T-helper 17 cell (primary cell): Measurements from ENCODE around the gene SERPINA5. TPM values are rescaled to one million over a fixed set of nuclear protein-coding genes. Genes with fewer than 3 reads are reported as not detected.

Experiments used
- ATAC-seq: fragments of 150-1000 bp; cut with Tn5 transposase; 2 replicates; pipeline ENCODE4 v1.10.0; 2021; ENCODE audit warnings: mild to moderate bottlenecking, moderate library complexity
- DNase-seq, 3 donors: peaks; one replicate each; pipeline versions ENCODE4 v3.0.0 to v3.0.0-alpha.2; 2020 to 2021
- H3K9me3 ChIP-seq: one replicate; pipeline ENCODE4 v1.7.0; 2013; ENCODE audit warnings: low read length, mild to moderate bottlenecking; ENCODE audit not compliant: control insufficient read depth, poor library complexity, severe bottlenecking
- H3K27ac Mint-ChIP-seq: one replicate; pipeline ENCODE4 v1.8.0; 2022; ENCODE audit warnings: mild to moderate bottlenecking, moderate library complexity, mixed read lengths
- H3K27me3 Mint-ChIP-seq: one replicate; pipeline ENCODE4 v1.8.0; 2022; ENCODE audit warnings: mixed read lengths
- H3K36me3 Mint-ChIP-seq: one replicate; pipeline ENCODE4 v1.8.0; 2022; ENCODE audit warnings: low read depth, mixed read lengths
- H3K4me1 Mint-ChIP-seq: one replicate; pipeline ENCODE4 v1.8.0; 2022; ENCODE audit warnings: mild to moderate bottlenecking, mixed read lengths
- H3K4me3 Mint-ChIP-seq: one replicate; pipeline ENCODE4 v1.8.0; 2022; ENCODE audit warnings: mild to moderate bottlenecking, moderate library complexity, mixed read lengths
- total RNA-seq, 4 donors: library from RNA in 2 of 4; stranded (reverse) in 2 of 4; gene quantifications; one replicate each; pipeline ENCODE4 v1.2.3 and lab custom pipeline; 2022 to 2026

SERPINA5 gene
- total RNA-seq, 2 donors from 2014 or later = not detected

DNA sequence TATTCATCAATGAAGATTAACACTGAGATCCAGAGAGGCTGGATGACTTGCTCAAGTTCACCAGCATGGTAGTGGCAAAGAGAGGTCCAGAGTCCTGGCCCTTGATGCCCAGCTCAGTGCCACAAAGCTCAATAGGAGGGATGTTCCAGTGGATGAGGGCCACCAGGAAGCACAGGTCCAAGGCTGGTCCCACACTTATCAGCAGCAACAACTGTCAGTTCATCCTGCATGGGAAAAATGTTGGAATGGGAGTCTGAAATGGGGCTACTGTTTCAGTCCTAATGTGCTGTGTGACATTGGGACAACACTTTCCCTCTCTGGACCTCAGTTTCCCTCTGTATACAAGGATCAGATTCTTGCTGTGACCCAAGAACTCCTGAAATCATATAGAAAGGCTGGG is 11.2 kb downstream of the SERPINA5 start:
- Mint-ChIP-seq H3K27ac (no peak overlapping the region), H3K27me3 (peaks cover 44% of the 10 kb centered on the region), H3K4me1 (no peaks in the 10 kb centered on the region), H3K36me3 (no peaks in the 10 kb centered on the region), H3K4me3 (no peak overlapping the region)
- no peaks in the 10 kb centered on the region for H3K9me3 ChIP-seq
- ATAC-seq = no peak
- DNase-seq = no peak

DNA sequence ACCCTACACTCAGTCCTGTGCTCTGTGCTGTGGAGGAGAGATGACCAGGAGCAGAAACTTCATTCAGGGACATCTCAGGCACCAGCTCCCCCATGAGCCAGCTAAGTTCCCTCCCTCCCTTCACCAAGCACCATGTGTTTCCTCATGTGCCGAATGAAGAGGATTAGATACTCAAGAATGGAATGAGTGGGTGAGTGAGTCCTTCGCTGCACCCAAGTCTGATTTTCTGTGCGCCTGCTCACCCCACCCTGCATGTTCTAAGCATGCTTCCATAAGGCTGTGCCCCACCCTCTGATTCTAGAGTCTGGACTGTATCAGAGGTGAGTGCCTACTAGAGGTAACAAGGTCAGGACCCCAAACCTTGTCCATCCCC is 12.1 kb downstream of the SERPINA5 start:
- no peak for DNase-seq
- Mint-ChIP-seq H3K4me1 (no peaks in the 10 kb centered on the region), H3K36me3 (no peaks in the 10 kb centered on the region), H3K4me3 (no peak overlapping the region), H3K27ac (no peak overlapping the region), H3K27me3 (peaks cover 39% of the 10 kb centered on the region)
- H3K9me3 ChIP-seq = no peaks in the 10 kb centered on the region
- no peak for ATAC-seq

DNA sequence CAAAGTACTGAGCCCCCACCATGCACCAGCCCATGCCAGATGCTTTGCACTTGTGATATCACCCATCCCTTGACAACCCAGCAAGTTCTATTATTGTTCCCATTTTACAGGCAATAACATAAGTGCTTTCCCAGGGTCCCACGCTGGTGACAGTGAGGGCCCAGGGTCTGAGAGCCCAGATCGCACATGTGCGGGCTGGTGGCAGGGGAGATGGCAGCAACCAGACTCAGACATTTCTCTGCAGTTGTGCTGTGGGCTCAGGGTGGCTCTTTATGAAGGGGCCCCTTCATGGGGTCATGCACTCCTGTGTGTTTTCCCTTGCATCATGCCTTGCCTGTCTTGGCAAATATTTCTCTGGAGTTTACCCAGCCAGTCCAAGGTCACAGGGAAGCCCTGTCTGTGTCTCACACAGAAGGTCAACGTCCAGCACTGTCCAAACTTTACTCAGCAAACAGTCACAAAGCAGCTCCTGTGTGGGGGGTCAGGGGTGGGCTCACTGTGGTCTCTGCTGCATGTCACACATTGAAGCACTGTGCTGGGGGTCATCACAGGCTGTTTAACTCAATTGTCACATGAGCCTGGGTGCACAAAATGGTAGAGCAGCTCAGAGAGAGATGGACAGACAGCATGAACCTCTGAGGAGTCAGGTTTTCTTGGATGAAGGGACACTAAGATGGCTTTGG is 12.7 kb downstream of the SERPINA5 start:
- H3K27ac Mint-ChIP-seq = no peak overlapping the region
- peaks cover 43% of the 10 kb centered on the region for H3K27me3 Mint-ChIP-seq
- DNase-seq (no peak), ATAC-seq (no peak)
- H3K9me3 ChIP-seq = no peaks in the 10 kb centered on the region
- H3K36me3 Mint-ChIP-seq = no peaks in the 10 kb centered on the region
- H3K4me1 Mint-ChIP-seq = no peaks in the 10 kb centered on the region
- no peak overlapping the region for H3K4me3 Mint-ChIP-seq

DNA sequence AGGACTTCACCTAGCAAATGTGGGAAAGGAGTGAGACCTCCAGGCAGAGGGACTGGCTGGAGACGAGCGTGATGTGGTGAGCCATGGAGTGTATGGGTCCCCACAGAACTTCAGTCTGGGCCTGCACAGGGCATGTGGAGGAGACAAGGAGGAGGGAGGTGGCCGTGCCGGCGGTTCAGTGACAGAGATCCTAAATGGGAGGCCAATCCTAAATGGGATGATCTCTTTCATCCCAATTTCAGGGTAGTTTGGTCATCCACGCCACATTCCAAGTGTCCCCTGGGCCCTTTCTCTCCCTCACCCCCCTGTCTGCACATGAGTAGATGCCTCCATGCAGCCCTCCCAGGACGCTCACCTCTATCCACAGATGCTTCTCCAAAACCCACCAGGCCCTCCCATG is 13.2 kb downstream of the SERPINA5 start:
- no peaks in the 10 kb centered on the region for H3K36me3 Mint-ChIP-seq
- H3K4me1 Mint-ChIP-seq = peaks cover under 1% of the 10 kb centered on the region
- DNase-seq (no peak), ATAC-seq (no peak)
- H3K4me3 Mint-ChIP-seq = no peak overlapping the region
- no peak overlapping the region for H3K27ac Mint-ChIP-seq
- H3K27me3 Mint-ChIP-seq = peaks cover 48% of the 10 kb centered on the region
- H3K9me3 ChIP-seq = no peaks in the 10 kb centered on the region

DNA sequence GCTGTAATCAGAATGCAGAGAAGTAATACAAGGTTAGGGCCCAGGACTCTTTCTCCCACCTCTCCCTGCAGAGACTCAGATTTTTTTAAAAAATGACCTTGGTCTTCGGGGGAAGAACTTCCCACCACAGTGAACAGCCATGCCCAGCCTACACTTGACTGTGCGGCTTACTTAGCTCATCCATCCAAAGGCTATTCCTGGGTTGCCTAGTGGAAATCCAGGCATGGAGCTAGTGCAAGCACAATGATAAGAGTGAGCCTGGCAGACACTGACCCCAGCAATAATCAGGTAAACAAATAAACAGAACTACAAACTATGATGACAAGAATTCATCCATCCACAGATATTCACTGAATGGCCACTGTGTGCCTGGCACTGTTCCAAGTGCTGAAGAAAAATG is 14.7 kb downstream of the SERPINA5 start:
- Mint-ChIP-seq H3K27me3 (peaks cover 53% of the 10 kb centered on the region), H3K27ac (no peak overlapping the region), H3K4me1 (peaks cover 3% of the 10 kb centered on the region), H3K36me3 (peaks cover under 1% of the 10 kb centered on the region), H3K4me3 (no peak overlapping the region)
- no peaks in the 10 kb centered on the region for H3K9me3 ChIP-seq
- no peak for ATAC-seq
- no peak for DNase-seq

DNA sequence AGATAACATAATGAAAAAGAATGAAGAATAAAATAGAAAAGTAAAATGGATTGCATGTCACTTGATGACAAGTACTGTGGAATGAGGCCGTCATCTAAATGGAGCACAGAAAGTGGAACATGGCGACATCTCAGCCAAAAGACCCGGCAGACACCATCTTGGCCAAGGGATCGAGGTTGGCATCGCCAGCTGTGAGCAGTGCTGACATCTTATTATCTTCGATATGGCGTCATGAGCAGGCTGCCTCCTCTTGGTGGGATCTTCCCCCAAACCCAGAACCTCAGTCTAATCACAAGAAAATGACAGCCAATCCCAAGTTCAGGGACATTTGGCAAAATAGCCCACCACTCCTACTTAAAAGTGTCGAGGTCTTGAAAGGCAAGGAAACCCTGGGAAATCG is 15.1 kb downstream of the SERPINA5 start:
- H3K27ac Mint-ChIP-seq = no peak overlapping the region
- H3K4me1 Mint-ChIP-seq = peaks cover 3% of the 10 kb centered on the region
- H3K4me3 Mint-ChIP-seq = no peak overlapping the region
- H3K36me3 Mint-ChIP-seq = peaks cover 2% of the 10 kb centered on the region
- no peaks in the 10 kb centered on the region for H3K9me3 ChIP-seq
- no peak for DNase-seq
- no peak for ATAC-seq
- peaks cover 53% of the 10 kb centered on the region for H3K27me3 Mint-ChIP-seq

DNA sequence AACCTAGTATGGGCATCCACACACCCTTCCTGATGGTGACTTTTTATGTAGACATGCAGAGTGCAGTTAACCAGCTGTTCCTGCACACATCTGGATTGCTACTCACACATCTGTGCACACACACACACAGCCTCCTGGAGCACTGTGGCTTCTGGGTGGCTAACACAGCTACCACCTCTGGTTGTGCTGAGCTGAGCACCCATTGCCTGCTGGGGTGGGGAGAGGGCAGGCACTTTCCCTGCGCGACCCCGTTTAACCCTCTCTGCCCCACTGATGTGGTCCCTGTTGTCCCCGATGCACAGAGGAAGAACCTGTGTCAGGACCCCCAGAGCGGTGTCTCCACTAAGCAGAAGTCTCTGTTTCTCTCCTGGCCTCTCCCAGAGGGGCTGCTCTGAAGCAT is 16.6 kb downstream of the SERPINA5 start:
- no peak overlapping the region for H3K4me3 Mint-ChIP-seq
- H3K9me3 ChIP-seq = no peaks in the 10 kb centered on the region
- peaks cover 2% of the 10 kb centered on the region for H3K36me3 Mint-ChIP-seq
- peaks cover 3% of the 10 kb centered on the region for H3K4me1 Mint-ChIP-seq
- ATAC-seq (no peak), DNase-seq (no peak)
- H3K27me3 Mint-ChIP-seq = peaks cover 53% of the 10 kb centered on the region
- no peak overlapping the region for H3K27ac Mint-ChIP-seq

DNA sequence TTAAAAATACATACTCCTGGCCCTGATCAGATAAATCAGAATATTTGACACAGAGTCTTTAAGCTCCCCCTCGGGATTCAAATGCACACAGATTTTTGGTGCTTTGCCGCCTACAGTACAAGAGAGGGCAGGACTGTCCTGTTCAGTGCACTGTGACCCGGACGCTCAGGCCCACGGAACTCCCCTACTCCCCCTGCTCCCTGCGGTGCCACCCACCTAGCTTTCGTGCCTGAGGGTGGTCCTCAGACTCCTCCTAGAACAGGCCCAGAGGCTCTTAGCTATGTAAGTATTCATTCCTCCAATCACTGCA is 17.2 kb downstream of the SERPINA5 start:
- DNase-seq = no peak
- Mint-ChIP-seq H3K4me3 (no peak overlapping the region), H3K36me3 (peaks cover 2% of the 10 kb centered on the region), H3K27me3 (peaks cover 52% of the 10 kb centered on the region), H3K4me1 (peaks cover 3% of the 10 kb centered on the region), H3K27ac (no peak overlapping the region)
- ATAC-seq = no peak
- no peaks in the 10 kb centered on the region for H3K9me3 ChIP-seq

DNA sequence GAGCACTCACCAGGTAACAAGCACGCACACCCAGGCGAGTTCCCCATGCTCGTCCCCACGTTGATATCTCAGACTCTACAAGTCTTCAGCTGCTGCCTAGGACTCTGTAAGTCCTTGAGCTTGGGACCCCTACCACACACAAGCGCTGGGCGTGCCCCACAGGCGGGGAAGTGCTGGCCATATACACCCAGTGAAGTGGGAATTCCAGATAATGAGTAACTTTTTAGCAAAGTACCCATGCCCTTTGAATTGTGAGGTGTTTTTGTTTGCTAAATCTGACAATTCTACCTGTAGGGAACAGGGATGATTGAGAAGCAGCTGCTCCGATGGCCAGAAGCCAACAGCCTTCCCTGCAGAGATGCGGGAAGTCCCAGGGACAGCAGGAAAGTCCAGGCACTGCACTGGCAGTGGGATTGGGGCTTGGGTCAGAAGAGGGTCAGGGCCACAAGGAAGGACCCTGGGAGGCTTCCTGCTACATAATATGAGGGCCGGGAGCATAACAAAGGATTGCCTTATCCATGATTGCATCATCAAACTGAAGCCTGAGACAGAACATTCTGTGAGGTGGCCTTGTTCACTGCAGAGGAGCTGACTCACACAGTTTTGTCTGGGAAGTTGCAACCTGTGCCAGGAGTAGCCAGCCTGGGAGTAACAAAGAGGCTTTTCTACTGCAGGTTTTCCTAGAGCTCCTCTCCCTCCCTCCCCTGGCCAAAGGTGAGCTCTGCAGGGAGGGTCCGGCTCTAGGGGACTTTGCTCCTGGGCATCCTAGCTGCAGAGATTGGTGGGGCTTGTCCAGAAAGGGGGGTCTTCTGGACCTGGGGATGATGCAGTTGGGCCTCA is 17.8 kb downstream of the SERPINA5 start:
- H3K27ac Mint-ChIP-seq = no peak overlapping the region
- H3K36me3 Mint-ChIP-seq = peaks cover 2% of the 10 kb centered on the region
- H3K27me3 Mint-ChIP-seq = peaks cover 46% of the 10 kb centered on the region
- no peaks in the 10 kb centered on the region for H3K9me3 ChIP-seq
- DNase-seq = no peak
- no peak overlapping the region for H3K4me3 Mint-ChIP-seq
- ATAC-seq = no peak
- H3K4me1 Mint-ChIP-seq = peaks cover 3% of the 10 kb centered on the region

DNA sequence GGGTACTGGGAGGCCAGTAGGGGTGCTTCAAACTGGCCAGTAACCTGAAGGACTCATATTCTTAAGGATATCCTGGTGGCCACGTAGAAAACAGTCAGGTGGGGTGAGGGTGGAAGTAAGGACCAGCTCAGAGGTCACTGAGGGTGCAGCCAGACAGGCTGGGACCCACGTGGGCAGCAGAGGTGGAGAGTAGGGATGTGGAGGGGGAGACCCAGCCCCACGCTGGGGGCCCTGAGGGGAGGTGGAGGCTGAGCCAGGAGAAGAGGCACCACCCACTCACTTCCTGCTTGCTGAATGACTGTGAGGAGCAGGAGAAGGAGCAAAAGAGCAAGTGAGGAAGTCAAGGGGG is 18.4 kb downstream of the SERPINA5 start:
- H3K4me3 Mint-ChIP-seq = no peak overlapping the region
- peaks cover 3% of the 10 kb centered on the region for H3K4me1 Mint-ChIP-seq
- H3K27ac Mint-ChIP-seq = no peak overlapping the region
- H3K9me3 ChIP-seq = no peaks in the 10 kb centered on the region
- peaks cover 40% of the 10 kb centered on the region for H3K27me3 Mint-ChIP-seq
- ATAC-seq = no peak
- H3K36me3 Mint-ChIP-seq = peaks cover 2% of the 10 kb centered on the region
- no peak for DNase-seq

DNA sequence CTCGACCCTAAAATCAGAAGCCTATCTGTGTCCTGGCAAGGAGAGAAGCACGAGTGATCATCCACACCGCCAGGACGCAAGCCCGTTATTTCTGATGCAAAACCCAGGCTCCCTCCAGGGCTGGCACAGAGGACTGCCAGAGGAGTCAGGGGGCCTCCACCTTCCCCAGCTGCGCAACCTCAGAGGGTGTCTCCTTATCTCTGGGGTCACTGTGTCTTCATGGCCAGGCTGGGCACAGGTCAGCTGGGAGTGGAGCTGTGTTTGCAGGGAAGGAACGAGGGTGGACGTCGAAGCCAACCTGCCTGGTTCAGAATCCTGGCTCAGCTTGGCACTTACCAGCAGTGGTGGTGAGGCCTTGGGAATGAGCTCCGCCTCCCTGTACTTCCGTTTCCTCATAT is 18.9 kb downstream of the SERPINA5 start:
- Mint-ChIP-seq H3K27me3 (peaks cover 38% of the 10 kb centered on the region), H3K36me3 (peaks cover 2% of the 10 kb centered on the region), H3K27ac (no peak overlapping the region), H3K4me1 (peaks cover 3% of the 10 kb centered on the region), H3K4me3 (no peak overlapping the region)
- no peaks in the 10 kb centered on the region for H3K9me3 ChIP-seq
- no peak for DNase-seq
- ATAC-seq = no peak

DNA sequence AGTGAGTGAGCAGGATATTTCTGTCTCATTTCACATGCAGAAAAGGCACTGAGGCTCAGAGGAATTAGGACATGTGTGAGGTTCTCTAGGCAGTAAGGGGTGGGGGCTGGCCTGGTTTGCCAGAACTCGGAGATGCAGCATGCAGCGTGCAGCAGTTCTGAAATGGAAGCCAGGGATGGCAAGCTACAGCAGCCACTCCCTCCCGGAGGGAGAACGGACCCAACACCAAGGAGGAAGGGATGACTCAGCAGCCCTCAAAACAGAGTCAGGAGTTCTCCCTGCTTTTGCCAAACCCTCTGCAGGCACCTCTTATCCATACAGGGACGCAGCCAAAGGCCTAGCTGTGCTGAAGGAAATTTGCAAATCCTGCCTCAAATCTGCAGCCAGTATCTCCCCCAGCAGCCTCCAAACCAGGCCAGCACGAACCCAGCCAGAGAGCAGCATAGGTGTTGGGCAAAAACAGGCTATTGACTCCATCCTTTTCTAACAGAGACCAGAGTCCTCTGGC is 20.7 kb downstream of the SERPINA5 start:
- H3K9me3 ChIP-seq = no peaks in the 10 kb centered on the region
- peaks cover 2% of the 10 kb centered on the region for H3K36me3 Mint-ChIP-seq
- no peak overlapping the region for H3K27ac Mint-ChIP-seq
- no peak for DNase-seq
- no peak overlapping the region for H3K4me3 Mint-ChIP-seq
- peaks cover 3% of the 10 kb centered on the region for H3K4me1 Mint-ChIP-seq
- ATAC-seq = no peak
- peaks cover 31% of the 10 kb centered on the region for H3K27me3 Mint-ChIP-seq

DNA sequence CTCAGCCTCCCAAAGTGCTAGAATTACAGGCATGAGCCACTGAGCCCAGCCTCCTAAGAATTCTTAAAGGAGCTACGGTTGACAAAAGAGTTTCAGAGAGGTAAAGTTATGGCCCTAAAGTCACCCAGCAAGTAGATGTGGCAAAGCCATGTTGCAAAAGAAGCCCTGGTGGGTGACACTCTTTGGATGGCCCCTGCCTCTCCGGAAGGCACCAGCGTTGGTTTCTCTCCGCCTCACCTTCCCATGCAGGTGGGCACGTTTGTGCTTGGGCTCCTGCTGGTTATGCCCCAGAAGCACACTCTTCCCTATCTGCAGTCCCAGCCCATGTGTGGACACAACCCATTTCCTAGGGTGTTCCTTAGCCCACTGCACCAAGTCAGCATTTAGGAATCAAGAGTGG is 21.5 kb downstream of the SERPINA5 start:
- ATAC-seq (no peak), DNase-seq (no peak)
- no peak overlapping the region for H3K4me3 Mint-ChIP-seq
- peaks cover 3% of the 10 kb centered on the region for H3K4me1 Mint-ChIP-seq
- peaks cover 2% of the 10 kb centered on the region for H3K36me3 Mint-ChIP-seq
- no peak overlapping the region for H3K27ac Mint-ChIP-seq
- H3K9me3 ChIP-seq = no peaks in the 10 kb centered on the region
- peaks cover 28% of the 10 kb centered on the region for H3K27me3 Mint-ChIP-seq

DNA sequence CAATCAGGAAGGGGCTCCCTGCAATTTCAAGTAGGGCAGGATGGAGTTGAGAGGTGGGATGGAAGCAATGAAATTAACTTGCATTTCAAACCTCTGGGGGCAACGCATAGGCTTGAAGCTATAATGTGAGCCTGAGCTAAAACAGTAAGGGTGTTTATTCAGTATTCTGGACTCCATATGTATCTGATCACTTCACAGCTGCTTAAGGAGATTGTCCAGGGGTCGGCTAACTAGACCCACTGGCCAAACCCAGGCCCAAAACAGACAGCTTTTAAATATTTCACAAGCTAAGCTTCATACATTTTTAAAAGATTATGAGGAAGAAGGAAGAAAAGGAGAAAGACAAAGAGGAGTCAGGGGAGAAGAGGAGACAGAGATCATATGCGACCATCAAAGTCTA is 24.1 kb downstream of the SERPINA5 start:
- no peak for ATAC-seq

More for the DNA sequence above, 24.1 kb downstream of the SERPINA5 start:
- Mint-ChIP-seq H3K27me3 (peaks cover 15% of the 10 kb centered on the region), H3K4me3 (no peak overlapping the region), H3K27ac (no peak overlapping the region), H3K36me3 (peaks cover 2% of the 10 kb centered on the region), H3K4me1 (no peaks in the 10 kb centered on the region)
- DNase-seq = no peak
- H3K9me3 ChIP-seq = no peaks in the 10 kb centered on the region
